Loucy (cell line): ENCODE measurements around the gene FARS2.

Experiments used
- H2AFZ ChIP-seq: fragments of 200-600 bp; sonication (generic); 2 replicates; pipeline ENCODE4 v1.6.0; 2016; ENCODE audit warnings: antibody characterized with exemption, mild to moderate bottlenecking, low read length, moderate library complexity
- H3F3A ChIP-seq: fragments of 200-600 bp; 2 replicates; pipeline ENCODE4 v1.6.0; 2016; ENCODE audit warnings: antibody characterized with exemption, low read depth, mild to moderate bottlenecking
- H3K27me3 ChIP-seq: fragments of 200-600 bp; sonication (generic); 2 replicates; pipeline ENCODE4 v1.6.1; 2014; ENCODE audit warnings: low read length, mild to moderate bottlenecking; ENCODE audit not compliant: insufficient read depth, poor library complexity, severe bottlenecking
- H3K36me3 ChIP-seq: fragments of 200-600 bp; sonication (generic); 2 replicates; pipeline ENCODE4 v1.6.1; 2016; ENCODE audit warnings: low read length; ENCODE audit not compliant: insufficient read depth
- H3K4me1 ChIP-seq: fragments of 200-600 bp; sonication (generic); 2 replicates; pipeline ENCODE4 v1.5.1; 2014; ENCODE audit warnings: low read length, mild to moderate bottlenecking; ENCODE audit not compliant: insufficient read depth, poor library complexity, severe bottlenecking
- H3K4me2 ChIP-seq: fragments of 200-600 bp; sonication (generic); 2 replicates; pipeline ENCODE4 v1.6.0; 2014; ENCODE audit warnings: antibody characterized with exemption, low read length, low read depth, mild to moderate bottlenecking; ENCODE audit not compliant: poor library complexity, severe bottlenecking
- H3K4me3 ChIP-seq: fragments of 200-600 bp; sonication (generic); 2 replicates; pipeline ENCODE4 v1.5.1; 2014; ENCODE audit warnings: low read length, mild to moderate bottlenecking, mixed read lengths; ENCODE audit not compliant: poor library complexity, severe bottlenecking
- H3K79me2 ChIP-seq: fragments of 200-600 bp; sonication (generic); 2 replicates; pipeline ENCODE4 v1.6.1; 2014; ENCODE audit warnings: low read length; ENCODE audit not compliant: insufficient read depth
- H3K9ac ChIP-seq: fragments of 200-600 bp; sonication (generic); 2 replicates; pipeline ENCODE4 v1.6.0; 2014; ENCODE audit warnings: mild to moderate bottlenecking, low read depth, low read length, moderate library complexity; ENCODE audit not compliant: poor library complexity, severe bottlenecking
- H3K9me2 ChIP-seq: fragments of 200-600 bp; sonication (generic); replicated peaks from 2 replicates; pipeline ENCODE4 v1.6.1; 2016; ENCODE audit warnings: low read depth, low read length, mixed read lengths
- H3K9me3 ChIP-seq: fragments of 200-600 bp; sonication (generic); 2 replicates; pipeline ENCODE4 v1.6.1; 2014; ENCODE audit warnings: mild to moderate bottlenecking, antibody characterized with exemption, low read length, low read depth; ENCODE audit not compliant: insufficient read depth
- H4K20me1 ChIP-seq: fragments of 200-600 bp; sonication (generic); 2 replicates; pipeline ENCODE4 v1.6.0; 2014; ENCODE audit warnings: antibody characterized with exemption, low read length, mild to moderate bottlenecking; ENCODE audit not compliant: insufficient read depth, poor library complexity, severe bottlenecking
- EZH2phosphoT487 ChIP-seq: fragments of 200-600 bp; IDR thresholded peaks from 2 replicates; pipeline ENCODE4 v1.6.1; 2018; ENCODE audit warnings: antibody characterized with exemption, mild to moderate bottlenecking, moderate library complexity, borderline replicate concordance
- TF ChIP-seq, protein P1 (sequence below): fragments of 200-600 bp; sonication (generic); conservative IDR thresholded peaks from 2 replicates; pipeline ENCODE4 v1.5.1; 2014; ENCODE audit warnings: mild to moderate bottlenecking, antibody characterized with exemption, low read length

The FARS2 gene

DNA sequence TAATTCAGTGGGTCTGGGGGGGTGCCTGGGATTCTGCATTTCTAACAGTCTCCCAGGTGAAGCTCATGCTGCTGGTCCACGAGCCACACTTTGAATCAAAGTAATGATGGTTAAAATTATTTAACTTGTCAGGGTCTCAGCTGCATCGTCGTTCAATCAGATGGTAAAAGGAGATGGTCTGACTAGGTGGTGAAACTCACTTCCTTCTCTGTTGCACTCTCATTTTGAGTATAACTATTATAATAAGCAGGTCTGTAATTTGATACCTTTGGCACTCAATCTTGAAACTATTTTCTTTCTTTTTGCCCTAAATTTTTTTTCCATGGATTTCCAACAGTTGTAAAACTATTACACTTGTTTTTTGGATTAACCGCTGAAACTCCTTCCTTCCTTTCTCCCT lies 292.5 kb downstream of the FARS2 start:
- Histone ChIP-seq H3K9me3 (peaks cover 6% of the 10 kb centered on the region; the same call in 1 of the 2 replicates), H3K27me3 (no peaks in the 10 kb centered on the region), H3K4me3 (no peak overlapping the region), H3K9ac (no peak overlapping the region), H3K9me2 (no peaks in the 10 kb centered on the region), H3K4me1 (no peaks in the 10 kb centered on the region), H3K4me2 (no peak overlapping the region), H3F3A (no peaks in the 10 kb centered on the region), H3K79me2 (no peaks in the 10 kb centered on the region), H3K36me3 (no peaks in the 10 kb centered on the region), H2AFZ (no peak overlapping the region), H4K20me1 (no peaks in the 10 kb centered on the region)
- TF ChIP-seq, protein P1, sequence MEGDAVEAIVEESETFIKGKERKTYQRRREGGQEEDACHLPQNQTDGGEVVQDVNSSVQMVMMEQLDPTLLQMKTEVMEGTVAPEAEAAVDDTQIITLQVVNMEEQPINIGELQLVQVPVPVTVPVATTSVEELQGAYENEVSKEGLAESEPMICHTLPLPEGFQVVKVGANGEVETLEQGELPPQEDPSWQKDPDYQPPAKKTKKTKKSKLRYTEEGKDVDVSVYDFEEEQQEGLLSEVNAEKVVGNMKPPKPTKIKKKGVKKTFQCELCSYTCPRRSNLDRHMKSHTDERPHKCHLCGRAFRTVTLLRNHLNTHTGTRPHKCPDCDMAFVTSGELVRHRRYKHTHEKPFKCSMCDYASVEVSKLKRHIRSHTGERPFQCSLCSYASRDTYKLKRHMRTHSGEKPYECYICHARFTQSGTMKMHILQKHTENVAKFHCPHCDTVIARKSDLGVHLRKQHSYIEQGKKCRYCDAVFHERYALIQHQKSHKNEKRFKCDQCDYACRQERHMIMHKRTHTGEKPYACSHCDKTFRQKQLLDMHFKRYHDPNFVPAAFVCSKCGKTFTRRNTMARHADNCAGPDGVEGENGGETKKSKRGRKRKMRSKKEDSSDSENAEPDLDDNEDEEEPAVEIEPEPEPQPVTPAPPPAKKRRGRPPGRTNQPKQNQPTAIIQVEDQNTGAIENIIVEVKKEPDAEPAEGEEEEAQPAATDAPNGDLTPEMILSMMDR: no peak
- no peak for TF ChIP-seq EZH2phosphoT487

DNA sequence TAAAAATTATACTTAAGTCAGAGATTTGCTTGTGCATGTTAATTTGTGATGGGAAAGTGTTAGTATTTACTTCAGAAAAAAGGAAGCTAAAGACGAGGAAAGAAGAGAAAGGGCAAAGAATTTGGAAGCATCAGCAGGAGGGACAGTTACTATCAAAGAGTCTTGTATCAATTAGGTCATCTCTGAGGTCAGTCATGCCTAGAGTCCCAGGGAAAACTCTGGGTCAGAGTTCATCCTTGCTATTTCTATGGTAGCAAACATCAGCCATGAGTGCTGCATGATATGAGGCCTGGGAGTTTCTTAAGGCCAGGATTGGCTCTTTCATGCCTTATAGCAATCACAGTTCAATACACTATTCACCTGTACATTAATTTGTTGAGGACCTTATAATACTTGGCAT lies 292.9 kb downstream of the FARS2 start:
- TF ChIP-seq, protein P1: no peak
- no peak for TF ChIP-seq EZH2phosphoT487
- H2AFZ ChIP-seq: no peak overlapping the region
- no peaks in the 10 kb centered on the region for H3F3A ChIP-seq
- no peaks in the 10 kb centered on the region for H3K27me3 ChIP-seq
- peaks cover 6% of the 10 kb centered on the region; the same call in 1 of the 2 replicates for H3K9me3 ChIP-seq
- no peak overlapping the region for H3K9ac ChIP-seq
- no peaks in the 10 kb centered on the region for H3K9me2 ChIP-seq
- H3K4me2 ChIP-seq: no peak overlapping the region
- H3K4me1 ChIP-seq: no peaks in the 10 kb centered on the region
- H3K4me3 ChIP-seq: no peak overlapping the region
- no peaks in the 10 kb centered on the region for H4K20me1 ChIP-seq
- no peaks in the 10 kb centered on the region for H3K36me3 ChIP-seq
- H3K79me2 ChIP-seq: no peaks in the 10 kb centered on the region

DNA sequence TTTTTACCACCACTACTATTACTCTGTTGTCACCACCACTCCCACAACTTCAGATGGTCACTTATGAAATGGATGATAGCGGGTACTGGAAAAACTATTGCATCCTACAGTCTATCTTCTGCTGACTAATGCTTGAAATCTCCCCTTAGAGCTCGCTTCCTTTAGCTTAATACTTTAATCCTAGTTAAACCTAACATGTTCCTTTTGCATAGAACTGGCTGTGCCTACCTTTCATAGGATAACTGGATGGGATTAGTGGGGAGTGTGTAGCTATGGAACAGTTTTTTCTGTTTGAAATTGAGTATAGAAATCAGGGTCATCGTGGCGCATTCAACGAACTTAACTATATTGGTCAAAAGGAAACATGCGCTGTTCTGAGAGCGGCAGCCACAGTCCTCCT lies 294.7 kb downstream of the FARS2 start:
- H3K9me2 ChIP-seq: no peaks in the 10 kb centered on the region
- H2AFZ ChIP-seq: no peak overlapping the region
- H3K4me3 ChIP-seq: no peak overlapping the region
- H3K27me3 ChIP-seq: no peaks in the 10 kb centered on the region
- TF ChIP-seq, protein P1: no peak
- TF ChIP-seq EZH2phosphoT487: no peak
- no peak overlapping the region for H3K9ac ChIP-seq
- H3K4me1 ChIP-seq: no peaks in the 10 kb centered on the region
- no peaks in the 10 kb centered on the region for H4K20me1 ChIP-seq
- no peaks in the 10 kb centered on the region for H3F3A ChIP-seq
- no peak overlapping the region for H3K4me2 ChIP-seq
- H3K79me2 ChIP-seq: no peaks in the 10 kb centered on the region
- peaks cover 6% of the 10 kb centered on the region; the same call in 1 of the 2 replicates for H3K9me3 ChIP-seq
- no peaks in the 10 kb centered on the region for H3K36me3 ChIP-seq
